NB4 (cell line): ENCODE results near the gene TAF4.

ENCODE experiments used
- CTCF ChIP-seq: IDR thresholded peaks from one replicate; pipeline ENCODE4 v1.5.1; 2012; ENCODE audit warnings: low read depth, low read length
- MAX ChIP-seq: IDR thresholded peaks from 2 replicates; pipeline ENCODE4 v1.6.1; 2011; ENCODE audit warnings: low read depth, low read length
- MYC ChIP-seq: IDR thresholded peaks from 2 replicates; pipeline ENCODE4 v1.6.1; 2011; ENCODE audit warnings: low read depth, low read length
- POLR2A ChIP-seq: IDR thresholded peaks from 2 replicates; pipeline ENCODE4 v1.6.1; 2011; ENCODE audit warnings: mild to moderate bottlenecking; ENCODE audit not compliant: insufficient read length; ENCODE audit errors: extremely low read depth

DNA sequence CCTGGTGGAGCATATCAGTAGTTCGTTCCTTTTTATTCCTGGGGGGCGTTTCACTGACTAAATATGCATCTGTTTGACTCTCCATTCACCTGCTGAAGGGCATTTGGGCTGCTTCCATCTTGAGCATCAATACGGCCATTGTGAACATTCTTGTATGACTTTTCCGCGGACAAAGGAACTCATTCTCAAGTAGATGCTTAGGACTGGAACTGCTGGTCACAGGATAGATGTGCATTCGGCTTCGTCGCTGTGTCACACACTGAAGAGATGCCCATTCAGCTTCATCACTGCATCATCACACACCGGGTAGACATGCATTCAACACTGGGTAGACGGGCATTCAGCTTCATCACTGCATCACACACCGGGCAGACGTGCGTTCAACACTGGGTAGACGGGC is 95.3 kb downstream of the TAF4 start:
- TF ChIP-seq CTCF (no peak), POLR2A (no peak), MAX (no peak), MYC (no peak)
